ENCODE data around the gene KRTAP6-3.

KRTAP6-3 gene

GRCh38 chr21:30625449-30626165 is 33.4 kb downstream of the KRTAP6-3 start:
- TF ChIP-seq CTCF (IDR thresholded peaks at IDR 0.05; ENCODE audit: low read depth, low read length, missing control alignments): no peak
- in situ Hi-C loops (cut with HindIII; ENCODE audit: low pct_ligation_motif_present, low sequenced_read_pairs): no loop called here

GRCh38 chr21:30628109-30628508 is 35.9 kb downstream of the KRTAP6-3 start:
- TF ChIP-seq CTCF (IDR thresholded peaks at IDR 0.05; ENCODE audit: low read depth, low read length, missing control alignments): no peak
- H3K4me3 ChIP-seq (ENCODE audit: low read depth, low read length): no peak overlapping the region
- H3K36me3 ChIP-seq (replicated peaks): no peaks in the 10 kb centered on the region
- no peak for DNase-seq
- in situ Hi-C loops (cut with HindIII; ENCODE audit: low pct_ligation_motif_present, low sequenced_read_pairs): no loop called here
- H3K27me3 ChIP-seq (replicated peaks): no peaks in the 10 kb centered on the region
- H3K27ac ChIP-seq: no peak overlapping the region

More at GRCh38 chr21:30625449-30626165, 33.4 kb downstream of the KRTAP6-3 start:
- no peak overlapping the region for H3K27ac ChIP-seq
- no peaks in the 10 kb centered on the region for H3K27me3 ChIP-seq (replicated peaks)
- no peak for DNase-seq
- H3K36me3 ChIP-seq (replicated peaks): no peaks in the 10 kb centered on the region
- H3K4me3 ChIP-seq (ENCODE audit: low read depth, low read length): no peak overlapping the region

GRCh38 chr21:30629200-30629599 is 37.0 kb downstream of the KRTAP6-3 start:
- Histone ChIP-seq H3K4me3 (ENCODE audit: low read depth, low read length) (no peak overlapping the region), H3K27ac (no peak overlapping the region), H3K27me3 (replicated peaks) (no peaks in the 10 kb centered on the region), H3K36me3 (replicated peaks) (no peaks in the 10 kb centered on the region)
- in situ Hi-C loops (cut with HindIII; ENCODE audit: low pct_ligation_motif_present, low sequenced_read_pairs): no loop called here
- no peak for DNase-seq
- no peak for TF ChIP-seq CTCF (IDR thresholded peaks at IDR 0.05; ENCODE audit: low read depth, low read length, missing control alignments)

GRCh38 chr21:30634906-30635305 is 42.7 kb downstream of the KRTAP6-3 start, which contains the start of gene KRTAP20-2:
Gene KRTAP20-2 (plus strand): TSS chr21:30635206. CDS start chr21:30635264, 58 bp downstream.
- in situ Hi-C loops (cut with HindIII; ENCODE audit: low pct_ligation_motif_present, low sequenced_read_pairs): no loop called here
- H3K27ac ChIP-seq: no peak within 1 kb of the TSS
- no peak for TF ChIP-seq CTCF (IDR thresholded peaks at IDR 0.05; ENCODE audit: low read depth, low read length, missing control alignments)
- no peak within 1 kb of the TSS for H3K4me3 ChIP-seq (ENCODE audit: low read depth, low read length)
- H3K36me3 ChIP-seq (replicated peaks): no peaks in the 10 kb centered on the region
- DNase-seq: no peak
- no peaks in the 10 kb centered on the region for H3K27me3 ChIP-seq (replicated peaks)

GRCh38 chr21:30638686-30639085 is 46.4 kb downstream of the KRTAP6-3 start:
- DNase-seq: no peak
- no peak for TF ChIP-seq CTCF (IDR thresholded peaks at IDR 0.05; ENCODE audit: low read depth, low read length, missing control alignments)
- in situ Hi-C loops (cut with HindIII; ENCODE audit: low pct_ligation_motif_present, low sequenced_read_pairs): no loop called here
- Histone ChIP-seq H3K36me3 (replicated peaks) (no peaks in the 10 kb centered on the region), H3K4me3 (ENCODE audit: low read depth, low read length) (no peak overlapping the region), H3K27ac (no peak overlapping the region), H3K27me3 (replicated peaks) (no peaks in the 10 kb centered on the region)

GRCh38 chr21:30642564-30642963 is 50.3 kb downstream of the KRTAP6-3 start, which contains the start of gene KRTAP20-3:
Gene KRTAP20-3 (plus strand): TSS chr21:30642864.
- Histone ChIP-seq H3K4me3 (ENCODE audit: low read depth, low read length) (no peak within 1 kb of the TSS), H3K27me3 (replicated peaks) (no peaks in the 10 kb centered on the region), H3K27ac (no peak within 1 kb of the TSS), H3K36me3 (replicated peaks) (no peaks in the 10 kb centered on the region)
- no peak for TF ChIP-seq CTCF (IDR thresholded peaks at IDR 0.05; ENCODE audit: low read depth, low read length, missing control alignments)
- in situ Hi-C loops (cut with HindIII; ENCODE audit: low pct_ligation_motif_present, low sequenced_read_pairs): no loop called here
- DNase-seq: no peak

All from brain microvascular endothelial cell (primary cell).